Mesenchymal stem cell (in vitro differentiated cells and primary cell): Measurements from ENCODE around the gene VPS35L.

Experiments used
- DNase-seq: peaks from one replicate; pipeline ENCODE4 v3.0.0-alpha.2; 2013
- H2AFZ ChIP-seq: one replicate; pipeline ENCODE4 v1.6.1; 2013; ENCODE audit warnings: low read depth, mild to moderate bottlenecking, control low read depth, inconsistent platforms, low read length, moderate library complexity
- H2AK5ac ChIP-seq: 2 replicates; pipeline ENCODE4 v1.6.1; 2013; ENCODE audit warnings: low read length, moderate library complexity, mild to moderate bottlenecking, inconsistent platforms; ENCODE audit not compliant: severe bottlenecking
- H2BK120ac ChIP-seq: one replicate; pipeline ENCODE4 v1.6.1; 2013; ENCODE audit warnings: low read depth, mild to moderate bottlenecking, inconsistent platforms, low read length, moderate library complexity
- H2BK12ac ChIP-seq, 2 experiments: one replicate each; pipeline ENCODE4 v1.6.1; 2013; ENCODE audit warnings: inconsistent platforms in 2 of 2, low read length in 2 of 2, mild to moderate bottlenecking in 2 of 2, moderate library complexity in 2 of 2, control low read depth in 1 of 2
- H2BK15ac ChIP-seq: one replicate; pipeline ENCODE4 v1.6.1; 2013; ENCODE audit warnings: mild to moderate bottlenecking, low read depth, inconsistent platforms; ENCODE audit not compliant: poor library complexity, severe bottlenecking
- H2BK5ac ChIP-seq: 2 replicates; pipeline ENCODE4 v1.6.1; 2013; ENCODE audit warnings: low read depth, mild to moderate bottlenecking, low read length, control low read depth, inconsistent platforms; ENCODE audit not compliant: poor library complexity, severe bottlenecking
- H3K14ac ChIP-seq, 2 experiments: one replicate each; pipeline ENCODE4 v1.6.1; 2013; ENCODE audit warnings: inconsistent platforms in 2 of 2, low read length in 2 of 2, control low read depth in 1 of 2, mild to moderate bottlenecking in 1 of 2, moderate library complexity in 1 of 2
- H3K18ac ChIP-seq, 2 experiments: one replicate each; pipeline ENCODE4 v1.6.1; 2013; ENCODE audit warnings: inconsistent platforms in 2 of 2, low read length in 2 of 2, control low read depth in 1 of 2, low read depth in 1 of 2, mild to moderate bottlenecking in 1 of 2
- H3K23ac ChIP-seq, 2 experiments: one replicate each; pipeline ENCODE4 v1.6.1; 2013; ENCODE audit warnings: inconsistent platforms in 2 of 2, low read length in 2 of 2, mild to moderate bottlenecking in 2 of 2, moderate library complexity in 2 of 2, control low read depth in 1 of 2
- H3K27ac ChIP-seq: 2 replicates; pipeline ENCODE4 v1.5.1; 2013; ENCODE audit warnings: mild to moderate bottlenecking, moderate library complexity, low read length, control low read depth, inconsistent platforms; ENCODE audit not compliant: poor library complexity, severe bottlenecking
- H3K27me3 ChIP-seq, 2 experiments: 2 replicates each; pipeline versions ENCODE4 v1.6.1 to v1.7.0; 2013; ENCODE audit warnings: low read length in 2 of 2, mild to moderate bottlenecking in 2 of 2, moderate library complexity in 2 of 2, control low read depth in 1 of 2, inconsistent platforms in 1 of 2; ENCODE audit not compliant: control insufficient read depth in 1 of 2, insufficient read depth in 1 of 2
- H3K36me3 ChIP-seq, 2 experiments: 2 replicates each; pipeline versions ENCODE4 v1.6.1 to v1.7.0; 2013; ENCODE audit warnings: low read length in 2 of 2, control low read depth in 1 of 2, inconsistent platforms in 1 of 2, low read depth in 1 of 2, mild to moderate bottlenecking in 1 of 2; ENCODE audit not compliant: insufficient read depth in 2 of 2, control insufficient read depth in 1 of 2
- H3K4ac ChIP-seq, 2 experiments: one replicate each; pipeline ENCODE4 v1.6.1; 2013; ENCODE audit warnings: inconsistent platforms in 2 of 2, low read length in 2 of 2, mild to moderate bottlenecking in 2 of 2, moderate library complexity in 2 of 2, control low read depth in 1 of 2, low read depth in 1 of 2
- H3K4me1 ChIP-seq: 2 replicates; pipeline ENCODE4 v1.6.1; 2013; ENCODE audit warnings: low read depth, low read length, control low read depth; ENCODE audit not compliant: control insufficient read depth, insufficient read depth
- H3K4me2 ChIP-seq: 2 replicates; pipeline ENCODE4 v1.6.1; 2013; ENCODE audit warnings: low read length, mild to moderate bottlenecking, inconsistent platforms; ENCODE audit not compliant: poor library complexity, severe bottlenecking
- H3K4me3 ChIP-seq, 2 experiments: 2 replicates each; pipeline versions ENCODE4 v1.5.1 to v1.7.0; 2013; ENCODE audit warnings: low read length in 2 of 2, mild to moderate bottlenecking in 2 of 2, control low read depth in 1 of 2, low read depth in 1 of 2; ENCODE audit not compliant: insufficient read depth in 1 of 2
- H3K79me1 ChIP-seq: replicated peaks from 2 replicates; pipeline ENCODE4 v1.6.1; 2013; ENCODE audit warnings: mild to moderate bottlenecking, control low read depth, low read length, inconsistent platforms; ENCODE audit not compliant: poor library complexity, severe bottlenecking
- H3K9ac ChIP-seq: 2 replicates; pipeline ENCODE4 v1.7.0; 2013; ENCODE audit warnings: mild to moderate bottlenecking, low read length, moderate library complexity
- H3K9me3 ChIP-seq: 2 replicates; pipeline ENCODE4 v1.7.0; 2013; ENCODE audit warnings: mild to moderate bottlenecking, low read length; ENCODE audit not compliant: control insufficient read depth
- H4K8ac ChIP-seq: one replicate; pipeline ENCODE4 v1.6.1; 2013; ENCODE audit warnings: inconsistent platforms, mild to moderate bottlenecking, low read length, moderate library complexity
- H4K91ac ChIP-seq: one replicate; pipeline ENCODE4 v1.6.1; 2013; ENCODE audit warnings: mild to moderate bottlenecking, low read length, inconsistent platforms
- WGBS: methylation state at CpG from one replicate; pipeline ENCODE4 v1.1.7; 2013; ENCODE audit warnings: mixed read lengths; 5-methylcytosine and 5-hydroxymethylcytosine counted together

The VPS35L gene

DNA sequence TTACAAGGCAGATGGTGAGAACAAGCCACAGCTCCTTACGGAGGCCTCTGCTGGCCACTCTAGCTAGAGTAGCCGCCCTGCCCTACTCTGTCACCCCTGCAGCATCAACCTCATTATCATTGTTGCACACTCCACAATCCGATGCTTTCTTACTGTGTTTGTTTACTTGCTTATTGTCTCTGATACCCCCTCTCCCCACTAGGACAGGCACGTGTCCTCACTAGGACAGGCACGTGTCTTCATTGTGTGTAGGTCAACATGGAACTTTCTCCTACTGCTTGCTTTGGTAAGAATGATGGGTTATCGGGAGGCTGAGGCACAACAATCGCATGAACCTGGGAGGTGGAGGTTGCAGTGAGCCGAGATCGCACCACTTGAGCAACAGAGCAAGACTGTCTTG is 98.6 kb downstream of the VPS35L start:
- H3K14ac ChIP-seq, result no peak overlapping the region
- no peak overlapping the region for H3K4me3 ChIP-seq
- H3K79me1 ChIP-seq, result no peaks in the 10 kb centered on the region
- no peak overlapping the region for H2AK5ac ChIP-seq
- H2AFZ ChIP-seq, result no peak overlapping the region
- H4K8ac ChIP-seq, result no peak overlapping the region
- no peak overlapping the region for H3K27ac ChIP-seq
- no peak overlapping the region for H3K18ac ChIP-seq
- H2BK12ac ChIP-seq, result no peak overlapping the region
- no peaks in the 10 kb centered on the region for H3K4me1 ChIP-seq
- H2BK5ac ChIP-seq, result no peak overlapping the region
- H3K36me3 ChIP-seq, result peaks cover 40 to 83% of the 10 kb centered on the region in 2 experiments
- DNase-seq, result no peak
- H4K91ac ChIP-seq, result no peak overlapping the region
- 93% methylated on average over 7 of the region's 9 CpGs for WGBS
- H3K27me3 ChIP-seq, result no peaks in the 10 kb centered on the region
- no peak overlapping the region for H3K9ac ChIP-seq
- no peak overlapping the region for H3K4me2 ChIP-seq
- no peak overlapping the region for H3K4ac ChIP-seq
- H2BK15ac ChIP-seq, result no peak overlapping the region
- H2BK120ac ChIP-seq, result no peak overlapping the region
- no peaks in the 10 kb centered on the region for H3K9me3 ChIP-seq
- H3K23ac ChIP-seq, result no peak overlapping the region

GRCh38 chr16:19655242-19655777 is 99.8 kb downstream of the VPS35L start:
- Histone ChIP-seq H3K4me2 (no peak overlapping the region), H3K4me3 (no peak overlapping the region), H3K27ac (no peak overlapping the region), H2BK15ac (no peak overlapping the region), H2AFZ (no peak overlapping the region), H3K14ac (no peak overlapping the region), H3K23ac (no peak overlapping the region), H2BK12ac (no peak overlapping the region), H3K36me3 (peaks cover 40 to 77% of the 10 kb centered on the region in 2 experiments), H3K79me1 (no peaks in the 10 kb centered on the region), H3K9ac (no peak overlapping the region), H3K9me3 (no peaks in the 10 kb centered on the region), H3K4me1 (no peaks in the 10 kb centered on the region), H2BK5ac (no peak overlapping the region), H4K8ac (no peak overlapping the region), H3K4ac (no peak overlapping the region), H4K91ac (peak overlapping the region; percentile 27), H2BK120ac (no peak overlapping the region), H3K27me3 (no peaks in the 10 kb centered on the region), H2AK5ac (no peak overlapping the region), H3K18ac (no peak overlapping the region)
- WGBS, result 95% methylated on average over 8 of the region's 9 CpGs
- no peak for DNase-seq

- no peak overlapping the region for H2BK12ac ChIP-seq
Measured at GRCh38 chr16:19657831-19658230, 102.3 kb downstream of the VPS35L start.

DNA sequence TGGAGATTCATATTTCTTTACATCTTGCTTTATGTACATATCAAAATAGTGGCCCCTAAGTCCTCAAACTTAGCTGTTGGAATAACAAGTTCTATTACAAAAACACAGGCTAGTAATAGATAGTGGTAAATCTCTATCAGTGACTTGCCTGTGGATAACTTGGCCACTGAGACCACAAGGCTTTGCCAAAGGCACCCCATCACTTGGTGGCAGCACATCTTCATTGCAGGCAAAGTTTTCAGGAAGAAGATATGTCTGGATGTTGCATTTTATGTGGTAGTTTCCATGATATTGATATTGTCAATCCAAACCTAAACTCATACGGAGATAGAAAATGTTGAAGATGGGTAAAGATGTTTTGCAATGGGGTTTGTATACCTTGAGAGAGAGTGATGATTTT is 104.1 kb downstream of the VPS35L start:
- H3K9me3 ChIP-seq, result no peaks in the 10 kb centered on the region
- no peaks in the 10 kb centered on the region for H3K79me1 ChIP-seq
- H4K8ac ChIP-seq, result no peak overlapping the region
- no peak overlapping the region for H3K14ac ChIP-seq
- no peak overlapping the region for H3K4ac ChIP-seq
- no peak overlapping the region for H2BK120ac ChIP-seq
- H3K27ac ChIP-seq, result no peak overlapping the region
- H2BK5ac ChIP-seq, result no peak overlapping the region
- H3K36me3 ChIP-seq, result peaks cover 22 to 61% of the 10 kb centered on the region in 2 experiments
- H3K4me2 ChIP-seq, result no peak overlapping the region
- DNase-seq, result no peak
- no peak overlapping the region for H3K18ac ChIP-seq
- no peak overlapping the region for H3K4me3 ChIP-seq
- H2BK15ac ChIP-seq, result no peak overlapping the region
- H3K23ac ChIP-seq, result no peak overlapping the region
- no peak overlapping the region for H2AK5ac ChIP-seq
- no peak overlapping the region for H2AFZ ChIP-seq
- WGBS, result no CpG with 5 or more reads among the region's 1 CpG
- no peaks in the 10 kb centered on the region for H3K4me1 ChIP-seq
- H3K9ac ChIP-seq, result no peak overlapping the region
- no peak overlapping the region for H2BK12ac ChIP-seq
- no peaks in the 10 kb centered on the region for H3K27me3 ChIP-seq
- no peak overlapping the region for H4K91ac ChIP-seq

More at GRCh38 chr16:19657831-19658230, 102.3 kb downstream of the VPS35L start:
- no peak overlapping the region for H4K91ac ChIP-seq
- H3K79me1 ChIP-seq, result no peaks in the 10 kb centered on the region
- H2BK5ac ChIP-seq, result no peak overlapping the region
- no peak overlapping the region for H2BK15ac ChIP-seq
- H3K4me1 ChIP-seq, result no peaks in the 10 kb centered on the region
- H3K14ac ChIP-seq, result no peak overlapping the region
- no peak overlapping the region for H4K8ac ChIP-seq
- H3K9ac ChIP-seq, result no peak overlapping the region
- 99% methylated on average over 4 of the region's 4 CpGs for WGBS
- H3K4me3 ChIP-seq, result no peak overlapping the region
- peaks cover 37 to 70% of the 10 kb centered on the region in 2 experiments for H3K36me3 ChIP-seq
- H2AFZ ChIP-seq, result no peak overlapping the region
- H3K18ac ChIP-seq, result no peak overlapping the region
- H3K9me3 ChIP-seq, result no peaks in the 10 kb centered on the region
- no peaks in the 10 kb centered on the region for H3K27me3 ChIP-seq
- no peak overlapping the region for H2BK120ac ChIP-seq
- H3K23ac ChIP-seq, result no peak overlapping the region
- no peak for DNase-seq
- no peak overlapping the region for H2AK5ac ChIP-seq
- H3K27ac ChIP-seq, result no peak overlapping the region
- no peak overlapping the region for H3K4ac ChIP-seq
- no peak overlapping the region for H3K4me2 ChIP-seq
